Right lobe of liver (tissue), 6 donors: ENCODE results near the gene ZNF362. TPM values are rescaled to one million over a fixed set of nuclear protein-coding genes. Genes with fewer than 3 reads are reported as not detected.

Experiments
- ATAC-seq, 4 donors: fragments of 200-7000 bp; cut with Tn5 transposase; one replicate each; pipeline ENCODE4 v1.9.1; 2020; ENCODE audit warnings: mild to moderate bottlenecking in 4 of 4, moderate library complexity in 4 of 4
- DNase-seq, 3 donors: peaks; one replicate each; pipeline ENCODE4 v3.0.0-alpha.2; 2020
- H3K27ac ChIP-seq, 3 donors: fragments of 200-600 bp; one replicate each; pipeline ENCODE4 v1.8.0; 2022
- H3K27me3 ChIP-seq, 2 donors: fragments of 200-600 bp; one replicate each; pipeline ENCODE4 v1.8.0; 2022
- H3K36me3 ChIP-seq, 4 donors: fragments of 200-600 bp; sonication (generic) in 1 of 4; one replicate each; pipeline versions ENCODE4 v1.5.1 to v1.8.0; 2017 to 2022; ENCODE audit warnings: control low read depth in 1 of 4
- H3K4me1 ChIP-seq, 4 donors: fragments of 200-600 bp; sonication (generic) in 1 of 4; one replicate each; pipeline versions ENCODE4 v1.5.1 to v1.8.0; 2017 to 2022; ENCODE audit warnings: control low read depth in 1 of 4
- H3K4me3 ChIP-seq, 3 donors: fragments of 200-600 bp; one replicate each; pipeline ENCODE4 v1.8.0; 2022
- H3K9me3 ChIP-seq, 4 donors: fragments of 200-600 bp; sonication (generic) in 1 of 4; one replicate each; pipeline versions ENCODE4 v1.5.1 to v1.8.0; 2017 to 2022; ENCODE audit warnings: control low read depth in 1 of 4
- CTCF ChIP-seq, 4 donors: fragments of 200-600 bp in 3 of 4; fragments of 450-650 bp in 1 of 4; IDR thresholded peaks; one replicate each; pipeline versions ENCODE4 v1.5.1 to v1.8.0; 2016 to 2022; ENCODE audit warnings: antibody characterized with exemption in 4 of 4, mild to moderate bottlenecking in 2 of 4
- POLR2A ChIP-seq: fragments of 450-650 bp; IDR thresholded peaks from one replicate; pipeline ENCODE4 v1.6.1; 2017; ENCODE audit warnings: antibody characterized with exemption, mild to moderate bottlenecking
- WGBS: methylation state at CpG from one replicate; pipeline ENCODE4 v1.1.6; 2018; ENCODE audit warnings: low coverage, low lambda C conversion rate; ENCODE audit not compliant: insufficient coverage; ENCODE audit errors: missing lambda C conversion rate; 5-methylcytosine and 5-hydroxymethylcytosine counted together
- intact Hi-C, 2 donors: fragments of 100-400 bp; cut with DNase I; formaldehyde crosslinking; loops; one replicate each; pipeline versions ENCODE4 v1.11.2 to v1.14.1; 2022
- total RNA-seq, 6 experiments: library from RNA; depleted of rRNA in 2 of 6; stranded (reverse); fragments of >200 nt in 2 of 6; fragmentation: NEBNext Ultra II Directional in 3 of 6; extraction: Animal tissue kit (Norgen Biotek cat#: 25700) in 3 of 6; gene quantifications; one replicate each; pipeline versions ENCODE4 v1.1.0 to v1.2.4, GENCODE V29; 2016 to 2023
- donor health status: DM: no; HTN: yes; CAD: no.
- donor health status: DM: no; HTN: no; CAD: no.
- donor health status: DM: no; HTN: no; CAD: no.
- donor health status: DM: no; HTN: yes; CAD: no.
- donor health status: DM: no; HTN: yes; CAD: no.

The ZNF362 gene
- total RNA-seq, 6 experiments from 2014 or later = 3.4 to 8.4 (median 7.0) TPM

GRCh38 chr1:33296824-33297223 is 40.5 kb downstream of the ZNF362 start:
- peak; percentile 53 to 88 (median 85) for DNase-seq
- peak overlapping the region in 1 of 3 donors; percentile 69 for H3K27ac ChIP-seq
- WGBS = 33% methylated on average over 4 of the region's 4 CpGs
- H3K9me3 ChIP-seq = no peaks in the 10 kb centered on the region
- H3K36me3 ChIP-seq = peaks cover 0 to 7% (median 0%) of the 10 kb centered on the region in 4 donors
- no peak overlapping the region for H3K4me3 ChIP-seq
- TF ChIP-seq CTCF (IDR thresholded peaks at IDR 0.05) = no peak
- no peak for TF ChIP-seq POLR2A
- ATAC-seq = peak; percentile 60 to 76 (median 66)
- peaks cover 0 to 47% (median 8%) of the 10 kb centered on the region in 4 donors for H3K4me1 ChIP-seq
- no peaks in the 10 kb centered on the region for H3K27me3 ChIP-seq
- intact Hi-C loops = loop anchor here (5.0 to 10.0 kb wide), 3 partner anchors 70 to 168 kb away; no protein-coding TSS in a partner anchor

- Histone ChIP-seq H3K27me3 (no peaks in the 10 kb centered on the region), H3K9me3 (no peaks in the 10 kb centered on the region), H3K4me3 (no peak overlapping the region), H3K4me1 (peaks cover 0 to 47% (median 8%) of the 10 kb centered on the region in 4 donors), H3K36me3 (peaks cover 0 to 7% (median 0%) of the 10 kb centered on the region in 4 donors), H3K27ac (no peak overlapping the region)
- ATAC-seq = no peak
- WGBS = 83% methylated on average over 3 of the region's 4 CpGs
- peak in 1 of 3 donors; percentile 44 for DNase-seq
- intact Hi-C loops = loop anchor here (5.0 to 10.0 kb wide), 3 partner anchors 69 to 167 kb away; no protein-coding TSS in a partner anchor
- TF ChIP-seq CTCF (IDR thresholded peaks at IDR 0.05) = no peak
- TF ChIP-seq POLR2A = no peak
Measured at GRCh38 chr1:33297911-33298622, 41.8 kb downstream of the ZNF362 start.

- Histone ChIP-seq H3K4me1 (peaks cover 0 to 47% (median 8%) of the 10 kb centered on the region in 4 donors), H3K9me3 (no peaks in the 10 kb centered on the region), H3K27ac (no peak overlapping the region), H3K36me3 (peaks cover 0 to 7% (median 0%) of the 10 kb centered on the region in 4 donors), H3K4me3 (no peak overlapping the region), H3K27me3 (no peaks in the 10 kb centered on the region)
- WGBS = 76% methylated on average over 4 of the region's 18 CpGs
- DNase-seq (peak; percentile 75 to 77 (median 75)), ATAC-seq (peak; percentile 51 to 73 (median 63))
- TF ChIP-seq POLR2A (no peak), CTCF (IDR thresholded peaks at IDR 0.05) (peak; percentile 81 to 85 (median 84))
- intact Hi-C loops = loop anchor here (5.0 to 10.0 kb wide), 3 partner anchors 69 to 166 kb away; no protein-coding TSS in a partner anchor
Measured at GRCh38 chr1:33298623-33299277, 42.5 kb downstream of the ZNF362 start.

- peak in 1 of 3 donors; percentile 42 for DNase-seq
- intact Hi-C loops = loop anchor here (5.0 to 10.0 kb wide), 3 partner anchors 68 to 165 kb away; no protein-coding TSS in a partner anchor
- H3K27me3 ChIP-seq = no peaks in the 10 kb centered on the region
- ATAC-seq = no peak
- H3K9me3 ChIP-seq = no peaks in the 10 kb centered on the region
- H3K27ac ChIP-seq = no peak overlapping the region
- H3K36me3 ChIP-seq = peaks cover 0 to 7% (median 0%) of the 10 kb centered on the region in 4 donors
- peaks cover 0 to 47% (median 8%) of the 10 kb centered on the region in 4 donors for H3K4me1 ChIP-seq
- WGBS = 87% methylated on average over 3 of the region's 15 CpGs
- TF ChIP-seq POLR2A = no peak
- TF ChIP-seq CTCF (IDR thresholded peaks at IDR 0.05) = no peak
- no peak overlapping the region for H3K4me3 ChIP-seq
Measured at GRCh38 chr1:33299461-33300155, 43.3 kb downstream of the ZNF362 start.
